Adrenal gland (tissue), 12 donors: ENCODE results near the gene SASH1. TPM values are rescaled to one million over a fixed set of nuclear protein-coding genes. Genes with fewer than 3 reads are reported as not detected.

Experiments
- DNase-seq, 7 donors: peaks; one replicate each; pipeline ENCODE4 v3.0.0-alpha.2; 2019 to 2020
- H3K27ac ChIP-seq, 5 donors: fragments of 200-600 bp; sonication (generic) in 4 of 5; 1 replicate in 3 of 5; 2 replicates in 2 of 5; pipeline versions ENCODE4 v1.5.1 to v1.8.0; 2016 to 2020; ENCODE audit warnings: mild to moderate bottlenecking in 1 of 5
- H3K27me3 ChIP-seq: fragments of 200-600 bp; 2 replicates; pipeline ENCODE4 v1.8.0; 2021
- H3K36me3 ChIP-seq, 2 donors: fragments of 200-600 bp; replicated peaks in 1 of 2; 1 replicate in 1 of 2; 2 replicates in 1 of 2; pipeline versions ENCODE4 v1.5.1 to v1.8.0; 2018 to 2022
- H3K4me1 ChIP-seq, 2 donors: fragments of 200-600 bp; replicated peaks in 1 of 2; 1 replicate in 1 of 2; 2 replicates in 1 of 2; pipeline versions ENCODE4 v1.5.1 to v1.8.0; 2018 to 2021
- H3K4me3 ChIP-seq, 4 donors: fragments of 200-600 bp; sonication (generic) in 3 of 4; one replicate each; pipeline ENCODE4 v1.5.1; 2016 to 2018
- H3K9me3 ChIP-seq, 3 donors: fragments of 200-600 bp; sonication (generic) in 1 of 3; replicated peaks in 1 of 3; 1 replicate in 2 of 3; 2 replicates in 1 of 3; pipeline versions ENCODE4 v1.5.1 to v1.8.0; 2016 to 2021
- CTCF ChIP-seq, 6 experiments: fragments of 450-650 bp in 4 of 6; fragments of 200-600 bp in 2 of 6; sonication (generic) in 1 of 6; IDR thresholded peaks; 1 replicate in 5 of 6; 2 replicates in 1 of 6; pipeline versions ENCODE4 v1.5.1 to v1.8.0; 2016 to 2021; ENCODE audit warnings: antibody characterized with exemption in 6 of 6, mild to moderate bottlenecking in 2 of 6, moderate library complexity in 1 of 6
- POLR2A ChIP-seq, 2 donors: fragments of 450-650 bp; IDR thresholded peaks; one replicate each; pipeline ENCODE4 v1.6.1; 2017; ENCODE audit warnings: antibody characterized with exemption in 2 of 2, mild to moderate bottlenecking in 2 of 2, moderate library complexity in 1 of 2
- WGBS, 4 donors: extraction: QIAGEN DNeasy Blood & Tissue Kit in 2 of 4; methylation state at CpG; one replicate each; pipeline versions ENCODE4 v1.1.5 to v1.1.7; 2013 to 2017; 5-methylcytosine and 5-hydroxymethylcytosine counted together
- intact Hi-C, 2 donors: fragments of 100-400 bp; cut with DNase I; formaldehyde crosslinking; loops; one replicate each; pipeline versions ENCODE4 v1.14.1 to v1.15.0; 2022 to 2023
- polyA plus RNA-seq, 3 donors: library from polyadenylated mRNA; stranded (reverse); fragments of 200-250 nt in 2 of 3; fragments of 350-450 nt in 1 of 3; fragmentation: Illumina TruSeq in 1 of 3; extraction: RNeasy Lipid Tissue Mini Kit (QIAGEN cat#74804) in 1 of 3; gene quantifications; one replicate each; pipeline ENCODE4 v1.2.3, GENCODE V29; 2013 to 2014
- total RNA-seq, 9 donors: library from RNA; depleted of rRNA in 4 of 9; stranded (reverse); fragments of >200 nt in 4 of 9; fragments of 120-200 nt in 1 of 9; fragmentation: NEBNext Ultra II Directional in 1 of 9; extraction: Animal tissue kit (Norgen Biotek cat#: 25700) in 1 of 9; gene quantifications; one replicate each; pipeline versions ENCODE4 v1.1.0 to v1.2.4, GENCODE V29; 2013 to 2023
- donor health status: healthy with polysubstance abuse.
- donor health status: Bipolar disorder and iron deficiency.
- donor health status: DM: yes; HTN: yes; CAD: no.
- donor health status: DM: no; HTN: no; CAD: no.
- donor health status: DM: no; HTN: no; CAD: no.
- donor health status: DM: yes; HTN: yes; CAD: no.

The SASH1 gene
- total and polyA plus RNA-seq, 12 donors = 5.5 to 30.7 (median 16.7) TPM

- no peak for TF ChIP-seq POLR2A (IDR thresholded peaks at IDR 0.05)
- TF ChIP-seq CTCF (IDR thresholded peaks at IDR 0.05) = no peak
- Histone ChIP-seq H3K36me3 (no peaks in the 10 kb centered on the region), H3K9me3 (no peaks in the 10 kb centered on the region), H3K27ac (peak overlapping the region in 3 of 5 donors; percentile 25 to 88 (median 77)), H3K27me3 (no peaks in the 10 kb centered on the region), H3K4me1 (peaks cover 0 to 18% of the 10 kb centered on the region in 2 donors), H3K4me3 (no peak overlapping the region)
- WGBS, 4 donors = 47 to 57% (median 54%) methylated on average over 11 of the region's 11 CpGs
- DNase-seq = peak in 3 of 7 donors; percentile 29 to 55 (median 29)
- intact Hi-C loops = no loop called here
Observed at GRCh38 chr6:148364056-148364824, 21.6 kb downstream of the SASH1 start.

- TF ChIP-seq CTCF (IDR thresholded peaks at IDR 0.05) = no peak
- TF ChIP-seq POLR2A (IDR thresholded peaks at IDR 0.05) = no peak
- peaks cover 0 to 18% of the 10 kb centered on the region in 2 donors for H3K4me1 ChIP-seq
- no peak overlapping the region for H3K4me3 ChIP-seq
- H3K9me3 ChIP-seq = no peaks in the 10 kb centered on the region
- H3K27me3 ChIP-seq = no peaks in the 10 kb centered on the region
- no peaks in the 10 kb centered on the region for H3K36me3 ChIP-seq
- WGBS, 4 donors = 64 to 68% (median 66%) methylated on average over 3 of the region's 3 CpGs
- intact Hi-C loops = no loop called here
- DNase-seq = no peak
- H3K27ac ChIP-seq = peak overlapping the region in 4 of 5 donors; percentile 32 to 88 (median 56)
Observed at GRCh38 chr6:148365041-148365440, 22.4 kb downstream of the SASH1 start.

- Histone ChIP-seq H3K27me3 (no peaks in the 10 kb centered on the region), H3K27ac (peak overlapping the region in 2 of 5 donors; percentile 69 to 81), H3K4me1 (peaks cover 0 to 18% of the 10 kb centered on the region in 2 donors), H3K9me3 (no peaks in the 10 kb centered on the region), H3K4me3 (no peak overlapping the region), H3K36me3 (no peaks in the 10 kb centered on the region)
- TF ChIP-seq CTCF (IDR thresholded peaks at IDR 0.05) = no peak
- no peak for TF ChIP-seq POLR2A (IDR thresholded peaks at IDR 0.05)
- peak; percentile 32 to 84 (median 53) for DNase-seq
- intact Hi-C loops = no loop called here
- 50 to 63% (median 58%) methylated on average over 10 to 11 of the region's 11 CpGs for WGBS, 4 donors
Observed at GRCh38 chr6:148367411-148368024, 24.9 kb downstream of the SASH1 start.

- H3K27me3 ChIP-seq = no peaks in the 10 kb centered on the region
- peaks cover 0 to 11% of the 10 kb centered on the region in 2 donors for H3K4me1 ChIP-seq
- no peak for TF ChIP-seq CTCF (IDR thresholded peaks at IDR 0.05)
- TF ChIP-seq POLR2A (IDR thresholded peaks at IDR 0.05) = no peak
- no peaks in the 10 kb centered on the region for H3K9me3 ChIP-seq
- no peak for DNase-seq
- H3K4me3 ChIP-seq = no peak overlapping the region
- H3K36me3 ChIP-seq = no peaks in the 10 kb centered on the region
- intact Hi-C loops = no loop called here
- 90 to 100% (median 93%) methylated on average over 2 of the region's 2 CpGs for WGBS, 4 donors
- no peak overlapping the region for H3K27ac ChIP-seq
Observed at GRCh38 chr6:148370176-148370575, 27.5 kb downstream of the SASH1 start.
